NCI-H1694 (cell line): ENCODE measurements around the gene HPCAL1.

ENCODE experiments used
- DNase-seq: peaks from one replicate; lab custom pipeline; 2025; lab: John Stamatoyannopoulos, UW

HPCAL1 gene

GRCh38 chr2:10355471-10356438 is 53.1 kb downstream of the HPCAL1 start:
- peak; percentile 70 for DNase-seq

- DNase-seq: no peak
Observed at GRCh38 chr2:10356439-10356811, 53.7 kb downstream of the HPCAL1 start.

GRCh38 chr2:10357193-10358169 is 54.8 kb downstream of the HPCAL1 start:
- peak; percentile 21 for DNase-seq

GRCh38 chr2:10359246-10359645 is 56.5 kb downstream of the HPCAL1 start:
- DNase-seq: no peak

GRCh38 chr2:10359731-10360329 is 57.1 kb downstream of the HPCAL1 start:
- DNase-seq: no peak

- no peak for DNase-seq
Observed at GRCh38 chr2:10360460-10360849, 57.8 kb downstream of the HPCAL1 start.

GRCh38 chr2:10360850-10361588 is 58.3 kb downstream of the HPCAL1 start:
- DNase-seq: peak; percentile 64

GRCh38 chr2:10362096-10362897 is 59.6 kb downstream of the HPCAL1 start:
- peak; percentile 71 for DNase-seq

- no peak for DNase-seq
Observed at GRCh38 chr2:10362898-10363454, 60.3 kb downstream of the HPCAL1 start.

GRCh38 chr2:10363861-10364610 is 61.3 kb downstream of the HPCAL1 start:
- no peak for DNase-seq

- DNase-seq: no peak
Observed at GRCh38 chr2:10365412-10365811, 62.7 kb downstream of the HPCAL1 start.

GRCh38 chr2:10366601-10367270 is 64.0 kb downstream of the HPCAL1 start:
- DNase-seq: no peak

GRCh38 chr2:10367472-10368439 is 65.1 kb downstream of the HPCAL1 start:
- no peak for DNase-seq

GRCh38 chr2:10368491-10369231 is 66.0 kb downstream of the HPCAL1 start:
- DNase-seq: no peak

GRCh38 chr2:10369269-10370255 is 66.9 kb downstream of the HPCAL1 start:
- DNase-seq: no peak

GRCh38 chr2:10370390-10370789 is 67.7 kb downstream of the HPCAL1 start:
- DNase-seq: no peak
